HK-2 (cell line): Measurements from ENCODE around the gene CNPPD1.
A peak's percentile ranks its signal among the peaks of the same experiment; 100 is the strongest.

ENCODE experiments used
- DNase-seq: peaks from one replicate; pipeline ENCODE4 v3.0.0-alpha.2; 2018; ENCODE audit not compliant: unreplicated experiment

Gene CNPPD1

DNA sequence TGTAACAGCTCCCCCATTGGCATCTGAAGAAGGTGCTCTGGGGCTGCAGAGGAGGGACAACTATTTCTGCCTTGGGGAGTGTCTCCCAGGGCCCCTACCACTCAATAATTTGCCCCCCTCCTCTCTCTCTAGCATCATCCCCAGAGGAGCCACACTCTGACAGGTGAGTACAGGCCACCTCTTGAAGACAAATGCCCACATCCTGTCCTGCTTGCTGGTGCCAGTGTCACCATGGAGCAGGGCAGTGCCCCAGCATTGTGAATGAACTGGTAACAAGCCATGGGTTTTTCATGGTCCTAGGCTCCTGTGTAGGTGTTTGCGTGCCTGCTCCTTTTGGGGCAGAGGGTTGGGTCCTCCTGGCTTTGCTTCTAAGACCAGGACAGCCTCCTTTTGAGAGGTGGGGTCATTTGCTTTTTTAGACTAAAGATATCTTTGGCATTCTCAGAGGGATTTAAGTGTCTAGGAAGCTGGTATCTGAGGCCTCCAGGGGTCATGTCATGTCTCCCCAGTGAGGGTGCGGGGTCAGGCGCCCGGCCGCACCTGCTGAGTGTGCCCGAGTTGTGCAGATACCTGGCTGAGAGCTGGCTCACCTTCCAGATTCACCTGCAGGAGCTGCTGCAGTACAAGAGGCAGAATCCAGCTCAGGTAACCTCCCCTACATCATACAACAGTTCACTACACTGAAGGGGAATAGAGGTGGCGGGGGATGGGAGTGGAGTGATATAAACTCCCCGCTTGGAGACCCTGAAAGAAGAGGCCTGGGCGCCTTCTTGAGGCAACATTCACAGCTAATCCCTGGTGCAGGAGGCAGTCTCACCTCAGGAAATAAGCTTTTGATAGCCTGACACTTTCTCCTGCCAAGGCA lies 3.1 kb upstream of the CNPPD1 start:
- no peak for DNase-seq

GRCh38 chr2:219178377-219179175 lies 1.9 kb upstream of the CNPPD1 start:
- DNase-seq = no peak

- DNase-seq = peak; percentile 92
These were observed 1.0 kb upstream of the CNPPD1 start, which contains the start of gene RETREG2 for GRCh38 chr2:219177552-219178376. TSS of gene RETREG2 (plus strand) at chr2:219178275. CDS start at chr2:219178353, 78 bp downstream.

DNA sequence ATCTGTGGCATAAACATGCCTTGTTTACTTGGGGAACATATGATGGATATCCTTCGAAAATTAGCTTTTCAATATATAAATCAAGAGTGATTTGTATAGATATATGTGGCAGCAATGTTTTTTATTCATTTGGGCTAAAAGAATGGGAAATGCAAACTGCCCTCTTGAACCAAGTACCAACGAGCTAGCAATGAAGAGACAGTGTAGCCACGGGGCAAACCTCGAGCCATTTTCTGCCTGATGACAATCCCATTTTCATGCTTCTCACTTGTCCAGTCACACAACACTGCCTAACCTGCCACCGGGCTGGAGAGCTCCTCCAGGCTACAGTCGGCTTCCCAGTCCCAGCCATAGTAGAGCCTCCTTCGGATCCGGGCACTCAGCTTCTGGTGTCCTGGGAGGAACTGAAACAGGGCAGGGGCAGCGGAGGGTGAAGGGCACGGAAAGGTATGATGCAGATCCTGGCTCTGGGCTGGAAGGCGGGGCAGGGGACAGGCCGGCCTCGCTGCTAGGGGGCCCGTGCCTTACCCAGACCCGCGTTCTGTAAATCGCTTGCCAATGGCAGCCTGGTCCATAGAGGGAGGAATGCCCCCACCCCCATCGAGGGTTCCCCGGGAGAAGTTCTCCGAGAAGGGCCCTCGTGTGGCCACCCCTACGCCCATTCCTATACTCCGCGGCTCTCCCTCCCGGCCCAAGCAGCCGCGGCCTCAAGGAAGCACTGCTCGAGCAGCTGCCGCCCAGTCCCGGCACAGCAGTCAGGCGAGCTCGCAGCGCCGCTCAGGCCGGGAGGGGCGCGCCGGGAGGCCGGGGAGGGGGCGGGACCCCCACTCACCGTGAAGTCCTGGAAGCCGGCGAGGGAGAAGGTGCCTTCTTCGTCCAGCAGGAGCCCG lies 552 bp downstream of the CNPPD1 start:
- DNase-seq = peak; percentile 61

DNA sequence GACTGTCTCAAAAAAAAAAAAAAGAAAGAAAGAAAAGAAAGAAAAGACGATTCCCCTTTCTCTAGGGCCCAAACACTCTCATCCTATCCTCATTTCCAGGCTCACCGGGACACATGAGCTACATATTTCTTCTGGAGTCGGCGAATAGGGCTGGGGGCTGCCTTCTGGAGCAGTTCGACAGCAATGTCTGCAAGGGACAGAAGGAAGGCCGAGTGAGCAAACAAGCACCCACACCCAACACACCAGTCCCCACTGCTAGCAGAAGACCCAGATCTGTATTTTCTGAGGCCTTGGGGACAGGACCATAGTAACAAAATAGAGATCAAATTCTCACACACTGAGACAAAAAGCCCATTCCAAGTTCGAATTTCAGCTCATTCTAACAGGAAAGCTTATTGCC lies 1.2 kb downstream of the CNPPD1 start:
- DNase-seq = no peak

- DNase-seq = peak; percentile 60
These were observed 1.9 kb downstream of the CNPPD1 start for GRCh38 chr2:219174801-219175200.

GRCh38 chr2:219174146-219174545 lies 2.6 kb downstream of the CNPPD1 start:
- peak; percentile 42 for DNase-seq

DNA sequence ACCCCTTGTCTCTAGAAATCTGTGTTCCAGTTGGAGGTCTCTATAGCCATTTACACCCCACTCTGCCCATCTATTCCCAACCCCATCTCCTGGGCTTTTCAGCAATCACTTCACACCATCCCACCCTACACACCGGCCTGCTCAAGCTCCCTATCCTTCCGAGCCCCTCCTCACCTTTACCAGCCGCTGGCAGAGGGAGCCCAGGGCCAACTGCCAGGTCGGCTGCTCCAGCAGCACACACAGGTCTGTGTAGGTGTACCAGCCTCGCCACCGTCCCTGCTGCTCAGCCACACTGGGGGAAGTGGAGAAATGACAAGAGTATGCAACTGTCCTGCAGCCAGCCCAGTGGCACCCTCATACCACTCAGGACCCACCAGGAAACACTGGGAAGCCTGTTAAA lies 3.5 kb downstream of the CNPPD1 start:
- DNase-seq = no peak

DNA sequence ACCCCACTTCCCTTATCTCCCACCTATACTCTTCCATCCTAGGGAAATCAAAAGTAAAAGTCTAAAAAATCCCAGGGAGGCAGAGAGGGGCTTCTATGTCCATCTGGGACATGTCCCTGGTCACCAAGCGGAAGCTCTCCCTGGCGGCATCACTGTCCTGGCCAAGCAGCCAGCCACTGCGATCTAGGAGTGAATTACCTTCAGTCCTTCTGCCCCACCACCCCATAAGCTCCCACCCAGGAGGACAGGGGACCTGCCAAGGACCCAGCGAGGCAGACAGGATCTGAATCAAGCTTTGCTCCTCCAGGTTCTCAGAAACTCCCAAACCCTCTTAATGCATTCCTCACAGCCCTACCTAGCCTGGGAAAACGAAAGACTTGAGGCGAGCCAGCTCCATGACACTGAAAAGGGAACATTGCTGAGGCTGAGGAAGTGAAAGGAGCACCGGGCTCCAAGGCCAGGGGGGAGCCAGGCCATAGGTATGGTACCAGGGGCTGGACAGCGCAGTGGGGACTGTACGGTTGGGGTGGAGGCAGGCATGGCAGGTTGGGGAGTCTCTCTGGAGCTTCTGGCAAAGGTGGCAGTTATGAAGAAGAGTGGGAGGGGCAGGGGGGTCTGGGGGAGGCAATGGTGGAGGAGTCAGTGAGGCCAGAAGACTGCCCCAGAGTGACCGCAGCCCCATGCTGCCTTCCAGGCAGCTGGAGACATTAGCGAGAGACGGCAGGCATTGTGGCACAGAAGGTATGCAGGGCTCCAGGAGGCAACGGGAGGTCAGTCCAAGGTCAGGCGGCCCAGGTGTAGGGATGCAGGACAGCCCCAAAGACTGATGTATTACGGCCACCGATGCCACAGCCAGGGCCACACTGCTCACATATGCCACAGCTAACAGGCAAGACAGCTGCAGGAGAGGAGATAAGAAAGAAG lies 4.2 kb downstream of the CNPPD1 start:
- no peak for DNase-seq

DNA sequence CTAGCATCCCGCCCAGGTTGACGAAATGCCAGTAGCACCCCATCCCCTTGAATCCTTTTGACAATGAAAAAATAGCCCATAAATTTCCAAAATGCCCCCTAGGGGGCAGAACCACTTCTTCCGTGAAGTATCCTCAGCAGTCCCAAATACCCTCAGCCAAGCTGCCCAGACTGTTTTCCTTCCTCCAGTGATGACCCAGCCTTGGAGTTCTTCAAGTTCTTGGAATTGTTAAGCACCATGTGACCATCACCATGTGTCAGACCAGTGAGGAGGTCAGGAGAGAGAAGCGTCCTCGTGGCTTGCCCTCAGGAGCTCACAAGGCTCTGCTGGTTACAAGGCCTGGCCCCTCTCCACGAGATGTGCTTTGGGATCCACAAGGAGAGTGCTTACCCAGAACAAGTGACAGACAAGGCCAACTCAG lies 5.5 kb downstream of the CNPPD1 start:
- peak; percentile 35 for DNase-seq

GRCh38 chr2:219169930-219170654 lies 6.6 kb downstream of the CNPPD1 start, which contains the start of gene SLC23A3:
TSS of gene SLC23A3 (minus strand) at chr2:219170029. CDS start at chr2:219169984, 45 bp downstream.
- no peak for DNase-seq

DNA sequence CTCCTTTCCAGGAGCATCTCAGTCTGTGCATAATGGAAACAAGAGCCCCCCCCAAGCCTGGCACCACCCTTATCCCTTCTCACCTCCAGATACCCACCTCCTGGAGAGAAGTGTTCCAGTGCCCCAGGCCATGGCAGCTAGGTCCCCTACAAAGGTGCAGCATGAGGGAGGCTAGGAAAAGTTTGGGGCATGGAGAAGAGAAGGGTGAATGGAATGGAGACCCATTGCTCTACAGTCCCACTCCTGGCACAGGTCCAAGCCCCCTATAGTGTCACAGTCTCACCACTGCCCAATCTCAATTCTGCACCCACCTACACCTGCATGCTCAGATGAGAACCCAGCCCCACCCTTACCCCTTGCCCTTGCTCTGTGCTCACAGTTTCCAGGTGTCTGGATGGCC lies 7.8 kb downstream of the CNPPD1 start:
- no peak for DNase-seq

GRCh38 chr2:219168526-219168925 lies 8.2 kb downstream of the CNPPD1 start:
- no peak for DNase-seq

DNA sequence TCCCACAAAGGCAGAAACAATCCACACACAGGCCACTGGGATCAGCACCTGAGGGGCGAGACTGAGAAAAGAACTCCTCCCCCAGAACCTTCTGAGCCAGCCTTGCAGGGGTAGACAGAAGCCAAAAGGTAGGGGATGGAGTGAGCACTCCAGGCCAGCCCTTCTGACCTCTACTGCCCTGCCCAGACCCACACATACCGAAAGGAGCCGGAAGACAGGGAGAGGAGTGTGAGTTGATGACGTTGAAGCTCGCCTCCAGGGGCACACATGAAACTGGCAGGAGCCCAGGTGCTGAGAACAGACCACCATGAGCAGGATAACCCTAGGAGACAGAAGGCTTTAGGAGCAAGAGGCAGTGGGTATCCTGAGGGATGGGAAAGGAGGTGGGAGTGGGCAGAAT lies 8.7 kb downstream of the CNPPD1 start:
- DNase-seq = no peak

GRCh38 chr2:219165058-219165911 lies 11.4 kb downstream of the CNPPD1 start:
- DNase-seq = no peak

GRCh38 chr2:219163156-219163555 lies 13.6 kb downstream of the CNPPD1 start:
- no peak for DNase-seq

DNA sequence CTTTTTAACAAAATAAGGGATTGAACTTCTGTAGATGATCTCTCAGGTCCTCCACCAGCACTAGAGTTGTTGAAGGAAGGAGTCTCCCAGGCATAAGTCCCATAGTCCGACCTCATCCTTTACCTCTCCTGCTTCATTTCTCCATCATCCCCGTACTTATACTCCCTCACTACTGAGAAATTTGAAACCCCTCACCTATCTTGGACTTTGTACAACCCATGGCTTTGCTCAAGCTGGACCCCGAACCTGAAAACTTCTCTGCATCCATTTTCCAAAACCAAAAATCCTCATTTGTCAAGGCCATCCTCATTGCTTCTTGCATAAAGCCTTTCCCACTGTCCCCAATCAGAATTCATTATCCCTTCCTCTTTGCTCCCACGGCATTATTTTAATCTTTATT lies 15.6 kb downstream of the CNPPD1 start:
- no peak for DNase-seq
